Head of caudate nucleus (tissue), 42 donors: ENCODE data around the gene CRTC1.
"Not testable (repeated sequence)": the region's sequence is repeated elsewhere in the genome, so short reads cannot be mapped to it uniquely, and the experiment has no call there.

Source experiments
- DNase-seq, 42 donors: peaks; one replicate each; pipeline versions ENCODE4 v3.0.0 to v3.0.0-alpha.2; 2020 to 2021; ENCODE audit warnings: mixed read lengths in 7 of 42
- intact Hi-C: fragments of 100-400 bp; cut with DNase I; formaldehyde crosslinking; loops from one replicate; pipeline ENCODE4 v1.15.0; 2022

The CRTC1 gene

GRCh38 chr19:18713550-18714117 is 30.2 kb downstream of the CRTC1 start:
- DNase-seq, result peak in 31 of 42 donors; percentile 23 to 73 (median 48)
- intact Hi-C loops, result no loop called here

GRCh38 chr19:18715416-18715815 is 31.9 kb downstream of the CRTC1 start:
- intact Hi-C loops, result no loop called here
- DNase-seq, result no peak

GRCh38 chr19:18716857-18717256 is 33.4 kb downstream of the CRTC1 start:
- no peak for DNase-seq

GRCh38 chr19:18717601-18718000 is 34.1 kb downstream of the CRTC1 start:
- DNase-seq, result no peak
- intact Hi-C loops, result no loop called here

More at GRCh38 chr19:18716857-18717256, 33.4 kb downstream of the CRTC1 start:
- intact Hi-C loops, result no loop called here

GRCh38 chr19:18718015-18718526 is 34.6 kb downstream of the CRTC1 start:
- no peak for DNase-seq
- intact Hi-C loops, result no loop called here

- intact Hi-C loops, result no loop called here
Measured at GRCh38 chr19:18718846-18719458, 35.5 kb downstream of the CRTC1 start.

GRCh38 chr19:18719541-18719940 is 36.1 kb downstream of the CRTC1 start:
- DNase-seq, result peak in 9 of 42 donors; percentile 15 to 49 (median 29)
- intact Hi-C loops, result no loop called here

More at GRCh38 chr19:18718846-18719458, 35.5 kb downstream of the CRTC1 start:
- peak in 27 of 42 donors; percentile 24 to 68 (median 45) for DNase-seq

GRCh38 chr19:18723871-18724377 is 40.4 kb downstream of the CRTC1 start:
- peak; percentile 39 to 90 (median 72) for DNase-seq
- intact Hi-C loops, result no loop called here

GRCh38 chr19:18725841-18726770 is 42.6 kb downstream of the CRTC1 start:
- intact Hi-C loops, result no loop called here
- DNase-seq, result no peak

GRCh38 chr19:18726846-18727245 is 43.4 kb downstream of the CRTC1 start:
- no peak for DNase-seq
- intact Hi-C loops, result no loop called here

GRCh38 chr19:18727602-18728001 is 44.1 kb downstream of the CRTC1 start:
- DNase-seq, intact Hi-C loops: not testable (repeated sequence)

GRCh38 chr19:18729933-18730530 is 46.6 kb downstream of the CRTC1 start:
- no peak for DNase-seq
- intact Hi-C loops, result no loop called here

GRCh38 chr19:18730885-18731513 is 47.5 kb downstream of the CRTC1 start:
- intact Hi-C loops, result no loop called here
- DNase-seq, result peak in 2 of 42 donors; percentile 34 to 35

- intact Hi-C loops, result no loop called here
- DNase-seq, result peak in 2 of 42 donors; percentile 25 to 47
Measured at GRCh38 chr19:18731562-18732008, 48.1 kb downstream of the CRTC1 start.

GRCh38 chr19:18733196-18733647 is 49.7 kb downstream of the CRTC1 start:
- no peak for DNase-seq
- intact Hi-C loops, result no loop called here

- intact Hi-C loops, result not testable (repeated sequence)
Measured at GRCh38 chr19:18733762-18734332, 50.4 kb downstream of the CRTC1 start.

GRCh38 chr19:18735324-18735723 is 51.8 kb downstream of the CRTC1 start:
- no peak for DNase-seq
- intact Hi-C loops, result no loop called here

More at GRCh38 chr19:18733762-18734332, 50.4 kb downstream of the CRTC1 start:
- not testable (repeated sequence) for DNase-seq

GRCh38 chr19:18735752-18736151 is 52.3 kb downstream of the CRTC1 start:
- intact Hi-C loops, result no loop called here
- DNase-seq, result peak in 33 of 42 donors; percentile 20 to 72 (median 43)
